HG03280 (cell line): ENCODE results near the gene SPACA6.
"Not testable (repeated sequence)": the region's sequence is repeated elsewhere in the genome, so short reads cannot be mapped to it uniquely, and the experiment has no call there.

ENCODE experiments used
- ATAC-seq: cut with Tn5 transposase; IDR thresholded peaks from one replicate; pipeline ENCODE4 v1.9.1; 2021; ENCODE audit warnings: mild to moderate bottlenecking, moderate library complexity; ENCODE audit not compliant: unreplicated experiment

The SPACA6 gene, protein sequence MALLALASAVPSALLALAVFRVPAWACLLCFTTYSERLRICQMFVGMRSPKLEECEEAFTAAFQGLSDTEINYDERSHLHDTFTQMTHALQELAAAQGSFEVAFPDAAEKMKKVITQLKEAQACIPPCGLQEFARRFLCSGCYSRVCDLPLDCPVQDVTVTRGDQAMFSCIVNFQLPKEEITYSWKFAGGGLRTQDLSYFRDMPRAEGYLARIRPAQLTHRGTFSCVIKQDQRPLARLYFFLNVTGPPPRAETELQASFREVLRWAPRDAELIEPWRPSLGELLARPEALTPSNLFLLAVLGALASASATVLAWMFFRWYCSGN

DNA sequence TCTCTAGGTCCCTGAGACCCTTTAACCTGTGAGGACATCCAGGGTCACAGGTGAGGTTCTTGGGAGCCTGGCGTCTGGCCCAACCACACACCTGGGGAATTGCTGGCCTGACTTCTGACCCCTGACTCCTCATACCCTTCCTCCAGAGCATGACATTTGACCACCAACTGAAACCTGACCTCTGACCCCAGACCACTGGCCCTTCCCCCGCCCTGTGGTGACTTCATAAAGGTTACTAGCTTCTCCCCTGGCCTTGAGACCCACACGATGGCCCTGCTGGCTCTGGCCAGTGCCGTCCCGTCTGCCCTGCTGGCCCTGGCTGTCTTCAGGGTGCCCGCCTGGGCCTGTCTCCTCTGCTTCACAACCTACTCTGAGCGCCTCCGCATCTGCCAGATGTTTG, at the start of gene SPACA6:
SPACA6 (plus strand) TSS at position 71 of the 400 bp plus-strand sequence; CDS start at position 268, 197 bp downstream.
- no peak for ATAC-seq

DNA sequence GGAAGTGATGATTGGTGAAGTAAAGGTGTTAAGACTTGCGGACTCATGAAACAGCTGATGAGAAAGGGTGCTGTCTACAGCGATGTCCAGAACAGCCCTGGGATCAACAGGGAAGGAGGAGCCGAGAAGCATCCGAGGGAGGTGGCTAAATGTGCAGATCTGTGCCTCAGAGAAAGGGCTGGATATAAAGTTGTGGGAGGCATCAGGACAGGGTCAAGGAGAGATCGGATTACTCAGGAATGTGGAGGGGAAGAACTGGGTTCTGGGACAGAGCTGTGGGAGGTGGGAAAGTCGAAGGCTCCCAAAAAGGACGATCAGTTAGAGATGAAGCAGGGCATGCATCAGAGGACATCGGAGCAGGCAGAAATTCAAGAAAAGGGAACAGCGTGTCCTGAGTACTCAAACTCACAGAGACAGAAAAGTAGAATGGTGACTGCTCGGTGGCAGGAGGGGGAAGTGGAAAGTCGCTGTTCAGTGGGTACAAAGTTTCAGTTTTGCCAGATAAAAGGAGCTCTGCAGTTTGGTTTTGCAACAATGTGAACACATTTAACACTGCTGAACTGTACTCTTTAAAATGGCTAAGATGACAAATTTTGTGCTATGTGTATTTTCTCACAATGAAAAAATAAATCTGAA, 48.4 kb upstream of the SPACA6 start:
- ATAC-seq, result no peak

DNA sequence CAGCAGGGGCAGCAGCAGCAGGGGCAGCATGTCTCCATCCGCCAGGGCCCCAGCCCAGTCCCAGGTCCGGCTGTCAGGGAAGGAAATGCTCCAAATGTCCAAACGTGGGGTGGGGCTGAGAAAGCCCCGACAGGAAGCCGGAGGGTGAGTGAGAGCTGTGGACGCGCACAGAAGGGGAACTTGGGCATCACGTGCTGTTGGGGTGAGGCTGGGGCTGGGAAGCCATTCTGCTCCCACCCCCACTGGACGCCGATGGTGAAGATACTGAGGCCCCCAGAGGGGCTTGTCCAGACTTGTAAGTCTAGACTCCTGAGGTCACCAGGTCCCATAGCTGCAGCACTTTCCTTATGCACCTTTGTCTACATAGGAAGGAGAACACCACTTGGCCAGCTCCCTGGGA, 46.4 kb upstream of the SPACA6 start, which contains the start of gene SIGLEC14:
SIGLEC14 (minus strand) TSS at position 96 of the 400 bp plus-strand sequence; CDS start at position 30, 66 bp downstream.
- ATAC-seq, result not testable (repeated sequence)

DNA sequence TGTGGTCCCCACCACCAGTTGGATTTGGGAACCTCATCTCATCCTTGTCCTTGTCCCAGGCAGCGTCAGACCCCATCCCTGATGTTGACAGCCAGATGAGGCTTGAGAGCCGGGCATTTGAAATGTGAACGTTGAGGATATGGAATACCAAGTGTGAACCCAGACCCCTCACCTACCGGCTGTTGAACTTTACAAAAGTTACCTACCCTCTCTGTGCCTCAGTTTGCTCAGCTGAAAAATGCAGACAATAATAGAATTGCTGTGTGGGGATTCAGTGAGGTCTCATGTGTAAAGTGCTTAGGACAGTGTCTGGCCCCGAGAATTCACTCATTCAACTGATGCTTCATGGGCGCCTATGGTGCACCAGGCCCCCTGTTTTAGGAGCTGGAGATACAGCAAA, 45.8 kb upstream of the SPACA6 start:
- no peak for ATAC-seq

DNA sequence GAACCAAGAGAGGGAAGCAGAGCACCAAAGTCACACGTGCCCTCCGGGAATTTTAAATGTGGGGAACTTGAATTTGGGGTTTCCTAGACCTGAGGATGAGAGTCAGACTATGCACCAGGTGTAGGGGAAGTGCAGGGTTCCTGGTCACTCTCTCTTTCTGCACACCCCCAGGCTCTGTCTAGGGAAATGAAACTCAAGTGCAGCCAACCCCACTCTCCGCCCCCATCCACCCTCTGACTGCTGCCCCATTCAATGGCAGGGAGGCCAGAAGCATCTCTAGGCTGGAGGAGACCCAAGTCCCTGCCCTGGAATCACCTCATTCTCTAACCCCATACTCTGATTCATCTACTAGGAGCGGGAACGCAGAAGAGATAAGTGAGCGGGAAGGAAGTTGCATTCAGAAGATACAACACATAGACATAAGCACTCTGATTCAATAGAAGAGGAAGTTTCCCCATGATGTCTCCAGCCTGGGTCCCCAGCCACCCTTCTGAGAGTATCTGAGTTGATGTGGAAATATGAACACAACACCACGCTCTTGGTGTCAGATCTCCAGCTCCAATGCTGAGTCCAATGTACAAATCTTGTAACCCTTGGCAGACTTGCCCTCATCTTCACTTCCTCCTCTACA, 41.8 kb upstream of the SPACA6 start:
- no peak for ATAC-seq

DNA sequence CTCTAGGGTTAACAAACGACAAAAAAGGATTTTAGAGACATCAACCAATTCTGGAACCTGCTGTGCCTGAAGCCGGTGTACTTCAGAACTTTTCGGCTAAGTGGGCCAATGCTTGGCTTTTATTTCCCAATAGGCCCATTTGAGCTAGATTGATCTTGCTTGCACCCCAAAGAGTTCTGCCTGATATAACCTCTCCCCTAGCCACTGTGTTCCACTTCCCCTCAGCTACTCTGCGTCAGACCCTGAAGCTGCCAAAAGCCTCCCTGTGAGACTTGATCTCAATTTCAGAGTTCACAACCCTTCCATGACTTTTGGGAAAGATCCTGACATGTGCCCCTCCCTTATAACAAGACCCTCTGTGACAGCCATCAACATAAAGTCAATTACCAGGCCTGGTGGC, 40.9 kb upstream of the SPACA6 start:
- no peak for ATAC-seq

DNA sequence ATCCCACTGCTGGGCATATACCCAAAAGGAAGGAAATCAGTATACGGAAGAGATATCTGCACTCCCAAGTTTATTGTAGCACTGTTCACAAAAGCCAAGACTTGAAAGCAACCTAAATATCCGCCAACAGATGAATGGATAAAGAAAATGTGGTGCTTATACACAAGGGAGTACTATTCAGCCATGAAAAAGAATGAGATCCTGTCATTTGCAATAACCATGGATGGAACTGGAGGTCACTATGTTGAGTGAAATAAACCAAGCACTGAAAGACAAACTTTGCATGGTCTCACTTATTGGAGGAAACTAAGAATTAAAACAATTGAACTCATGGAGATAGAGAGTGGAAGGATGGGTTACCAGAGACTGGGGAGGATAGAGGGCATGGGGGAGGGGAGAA, 40.0 kb upstream of the SPACA6 start:
- ATAC-seq, result no peak

DNA sequence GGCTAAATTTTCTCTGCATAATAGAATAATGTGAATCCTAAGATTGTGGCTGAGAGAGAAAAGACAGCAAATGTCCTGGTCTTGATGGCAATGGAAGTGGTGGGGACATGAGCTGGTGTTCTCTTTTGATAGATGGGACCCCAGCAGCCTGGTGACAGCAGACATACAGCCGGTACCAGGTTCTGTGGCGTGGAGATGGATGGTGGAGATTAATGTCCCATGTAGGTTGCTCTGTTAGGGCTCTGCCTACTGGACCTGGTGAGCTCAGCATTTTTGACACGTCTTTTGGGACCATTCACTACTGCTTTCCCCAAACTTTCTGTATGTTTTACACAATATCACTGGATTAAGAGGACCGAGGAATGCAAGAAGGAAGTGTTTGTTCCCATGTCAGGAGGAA, 38.3 kb upstream of the SPACA6 start:
- no peak for ATAC-seq

DNA sequence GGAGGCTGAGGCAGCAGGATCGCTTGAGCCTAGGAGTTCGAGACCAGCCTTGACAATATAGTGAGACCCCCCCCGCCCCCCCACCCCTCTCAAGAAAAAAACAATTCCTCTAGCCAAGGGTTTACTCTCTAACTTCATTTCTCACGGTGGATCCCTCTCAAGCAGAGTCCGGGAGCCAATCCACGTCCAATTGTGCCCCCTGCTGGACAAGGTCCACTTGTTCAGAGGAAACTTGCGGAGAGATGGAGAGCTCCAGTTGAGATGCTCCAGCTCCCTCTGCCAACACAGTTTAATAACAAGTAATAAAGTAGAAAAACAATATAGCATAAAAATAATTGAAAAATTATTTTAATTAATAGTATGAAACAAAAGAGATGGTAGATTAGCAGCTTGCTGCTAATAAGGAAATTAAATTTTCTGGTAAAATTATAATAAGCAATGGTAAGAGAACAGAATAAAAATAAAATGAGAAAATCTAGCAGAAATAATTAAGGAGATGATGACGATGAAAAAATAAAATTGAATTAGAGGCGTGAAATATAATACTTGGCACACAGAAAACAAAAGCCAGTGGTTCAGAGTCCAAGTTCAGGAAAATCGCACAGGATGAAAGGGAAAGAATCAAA, 32.0 kb upstream of the SPACA6 start:
- ATAC-seq, result no peak

DNA sequence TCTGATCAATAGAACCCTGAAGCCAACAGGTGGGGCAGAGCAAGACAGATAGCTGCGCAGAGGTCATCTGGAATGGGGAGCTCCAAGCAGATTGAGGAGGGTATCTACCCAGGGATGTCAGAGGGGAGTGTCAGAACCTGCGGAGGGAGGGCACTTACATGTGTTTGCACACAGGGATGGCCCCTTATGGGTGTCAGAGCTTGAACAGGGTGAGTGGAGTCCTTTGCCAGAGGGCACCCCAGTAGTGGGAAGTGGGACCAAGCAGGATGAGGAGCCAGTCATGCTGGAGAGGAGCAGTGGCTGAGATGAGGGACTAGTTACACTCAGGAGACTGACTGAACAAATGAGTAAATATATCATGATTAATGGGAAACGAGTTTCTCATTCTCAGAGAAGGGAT, 29.5 kb upstream of the SPACA6 start:
- ATAC-seq, result no peak

DNA sequence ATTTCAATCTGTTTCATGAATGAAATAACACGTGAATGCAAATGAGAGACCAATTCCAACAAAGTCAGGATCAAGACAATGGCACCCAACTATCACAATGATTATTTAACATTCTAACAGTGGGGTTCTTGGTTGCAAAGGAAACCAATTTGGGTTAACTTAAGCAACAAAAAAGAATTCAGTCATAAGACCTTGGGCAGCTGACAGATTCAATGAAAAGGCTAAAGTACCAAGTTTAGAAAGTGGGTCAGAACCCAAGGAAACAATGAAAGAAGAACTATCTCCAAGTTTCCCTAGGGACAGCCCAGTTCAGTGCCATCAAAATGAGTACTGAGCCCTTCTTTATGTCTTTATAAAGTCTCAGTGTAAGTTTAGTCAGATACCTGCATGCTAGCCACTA, 29.0 kb upstream of the SPACA6 start:
- ATAC-seq, result no peak

DNA sequence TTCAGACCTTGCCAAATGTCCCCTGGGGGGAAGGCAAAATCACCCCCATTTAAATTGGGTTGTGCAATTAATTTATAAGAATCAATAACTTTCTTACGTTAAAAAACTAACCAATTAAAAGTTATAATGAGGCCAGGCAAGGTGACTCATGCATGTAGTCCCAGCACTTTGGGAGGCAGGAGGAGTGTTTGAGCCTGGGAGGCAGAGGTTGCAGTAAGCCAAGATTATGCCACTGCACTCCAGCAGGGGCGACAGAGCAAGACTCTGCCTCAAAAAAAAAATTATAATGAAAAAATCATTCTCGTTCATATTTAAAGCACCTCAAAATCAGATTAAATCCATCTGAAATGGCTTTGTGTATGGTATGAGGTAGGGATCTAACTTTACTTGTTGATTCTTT, 28.1 kb upstream of the SPACA6 start:
- no peak for ATAC-seq

DNA sequence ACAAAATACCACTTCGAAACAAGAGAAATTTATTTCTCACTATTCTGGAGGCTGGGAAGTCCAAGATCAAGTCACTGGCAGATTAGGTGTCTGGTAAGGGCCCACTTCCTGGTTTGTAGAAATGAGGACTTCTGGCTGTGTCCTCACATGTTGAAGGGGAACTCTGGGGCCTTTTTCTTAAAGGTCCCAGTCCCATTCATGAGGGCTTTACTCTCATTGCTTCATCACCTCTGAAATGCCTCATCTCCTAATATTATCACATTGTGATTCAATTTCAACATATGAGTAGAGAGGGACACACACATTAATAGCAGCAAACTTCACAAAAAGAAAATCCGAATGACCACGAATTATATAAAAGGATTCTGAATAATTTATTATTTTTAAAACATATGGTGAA, 24.9 kb upstream of the SPACA6 start:
- ATAC-seq, result no peak

DNA sequence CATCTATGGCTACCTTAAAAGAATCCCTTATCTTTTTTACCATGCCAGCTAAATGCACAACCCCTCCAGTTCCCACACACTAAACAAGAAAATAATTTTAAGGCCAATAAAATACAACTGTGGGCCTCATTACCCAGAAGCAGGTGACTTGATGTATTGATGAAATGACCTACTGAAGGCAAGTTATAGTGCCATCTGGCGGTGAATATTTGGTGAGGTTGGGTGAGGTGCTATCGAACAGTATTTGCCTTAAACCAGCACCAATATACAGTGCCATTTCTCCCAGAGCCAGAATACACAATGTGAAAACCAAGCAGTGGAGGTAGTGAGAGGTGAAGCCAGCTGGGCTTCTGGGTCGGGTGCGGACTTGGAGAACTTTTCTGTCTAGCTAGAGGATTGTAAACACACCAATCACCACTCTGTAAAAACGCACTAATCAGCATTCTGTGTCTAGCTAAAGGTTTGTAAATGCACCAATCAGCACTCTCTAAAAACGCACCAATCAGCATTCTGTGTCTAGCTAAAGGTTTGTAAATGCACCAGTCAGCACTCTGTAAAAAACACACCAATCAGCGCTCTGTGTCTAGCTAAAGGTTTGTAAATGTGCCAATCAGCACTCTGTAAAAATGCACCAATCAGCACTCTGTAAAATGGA, 17.1 kb upstream of the SPACA6 start:
- not testable (repeated sequence) for ATAC-seq

DNA sequence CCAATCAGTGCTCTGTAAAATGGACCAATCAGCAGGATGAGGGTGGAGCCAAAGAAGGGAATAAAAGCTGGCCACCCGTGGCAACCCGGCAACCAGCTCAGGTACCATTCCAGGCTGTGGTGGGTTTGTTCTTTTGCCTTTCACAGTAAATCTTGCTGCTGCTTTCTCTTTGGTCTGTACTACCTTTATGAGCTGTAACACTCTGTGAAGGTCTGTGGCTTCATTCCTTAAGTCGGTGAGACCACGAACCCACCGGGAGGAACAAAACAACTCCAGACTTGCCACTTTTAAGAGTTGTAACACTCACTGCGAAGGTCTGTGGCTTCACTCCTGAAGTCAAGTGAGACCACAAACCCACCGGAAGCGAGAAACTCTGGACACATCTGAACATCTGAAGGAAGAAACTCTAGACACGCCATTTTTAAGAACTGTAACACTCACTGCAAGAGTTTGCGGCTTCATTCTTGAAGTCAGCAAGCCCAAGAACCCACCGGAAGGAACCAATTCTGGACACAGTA, 16.5 kb upstream of the SPACA6 start:
- no peak for ATAC-seq

DNA sequence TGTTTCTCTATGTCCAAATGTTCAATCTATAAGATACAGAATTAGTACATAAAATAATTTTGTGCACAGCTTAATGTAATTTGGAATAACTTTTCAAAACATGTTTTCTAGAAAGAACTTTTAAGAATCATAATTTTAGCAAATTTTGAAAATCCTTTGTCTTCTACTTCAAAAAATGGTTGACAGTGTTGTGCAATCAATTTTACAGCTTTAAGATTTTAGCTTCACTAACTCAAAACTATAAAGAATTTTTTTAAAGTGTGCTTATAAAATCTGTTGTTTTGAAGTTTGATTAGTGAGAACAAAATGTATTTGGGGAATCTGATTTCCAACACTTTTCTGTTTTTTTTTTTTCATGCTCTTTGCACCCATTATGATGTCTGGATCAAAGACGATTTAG, 12.7 kb upstream of the SPACA6 start:
- ATAC-seq, result no peak

DNA sequence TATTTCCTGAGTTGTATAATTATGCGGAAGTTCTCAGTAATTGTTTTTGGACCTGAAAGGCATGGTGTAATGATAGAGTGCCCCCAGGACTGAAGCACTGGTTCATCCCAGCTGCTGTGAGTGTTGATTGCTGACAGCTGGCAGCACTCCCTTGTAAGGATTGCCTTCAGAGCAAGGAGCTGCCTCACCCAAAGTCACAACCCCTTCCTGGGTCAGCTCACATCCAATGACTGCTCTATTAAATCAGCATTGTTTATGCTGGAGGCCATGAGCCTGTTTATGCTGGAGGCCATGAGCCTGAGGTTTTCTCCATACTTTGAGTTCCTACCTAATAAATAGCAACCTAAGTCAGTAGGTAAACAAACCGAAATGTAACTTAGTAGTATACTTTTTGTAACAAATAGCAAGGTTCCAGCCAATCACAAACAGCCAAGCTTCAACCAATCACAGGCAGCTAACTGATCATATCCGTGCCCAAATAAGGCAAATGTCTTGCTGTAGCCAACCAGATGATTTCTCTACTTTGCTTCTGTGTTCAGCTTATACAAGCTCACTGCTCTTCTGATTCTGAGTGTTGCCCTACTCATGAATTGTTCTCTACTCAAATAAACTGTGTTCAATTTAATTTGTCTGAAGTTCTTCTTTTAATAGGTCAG, 11.7 kb upstream of the SPACA6 start:
- no peak for ATAC-seq

DNA sequence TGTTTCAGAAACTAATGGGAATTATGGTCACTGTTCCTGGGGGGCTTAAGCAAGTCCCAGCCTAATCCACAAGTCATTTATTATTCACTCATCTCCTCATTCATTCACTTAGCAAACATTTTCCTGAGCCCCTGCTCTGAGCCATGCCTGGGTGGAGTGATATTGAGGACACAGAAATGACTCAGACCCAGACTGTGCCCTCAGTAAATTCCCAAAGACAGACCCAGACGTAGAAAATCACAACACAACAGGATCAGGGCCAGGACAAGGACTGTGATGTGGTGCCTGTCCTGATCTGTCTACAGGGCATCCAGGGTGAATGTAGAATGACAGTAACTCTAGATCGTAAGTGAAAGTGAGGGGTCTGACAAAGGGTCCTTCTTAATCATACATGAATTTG, 7.0 kb upstream of the SPACA6 start:
- ATAC-seq, result no peak

DNA sequence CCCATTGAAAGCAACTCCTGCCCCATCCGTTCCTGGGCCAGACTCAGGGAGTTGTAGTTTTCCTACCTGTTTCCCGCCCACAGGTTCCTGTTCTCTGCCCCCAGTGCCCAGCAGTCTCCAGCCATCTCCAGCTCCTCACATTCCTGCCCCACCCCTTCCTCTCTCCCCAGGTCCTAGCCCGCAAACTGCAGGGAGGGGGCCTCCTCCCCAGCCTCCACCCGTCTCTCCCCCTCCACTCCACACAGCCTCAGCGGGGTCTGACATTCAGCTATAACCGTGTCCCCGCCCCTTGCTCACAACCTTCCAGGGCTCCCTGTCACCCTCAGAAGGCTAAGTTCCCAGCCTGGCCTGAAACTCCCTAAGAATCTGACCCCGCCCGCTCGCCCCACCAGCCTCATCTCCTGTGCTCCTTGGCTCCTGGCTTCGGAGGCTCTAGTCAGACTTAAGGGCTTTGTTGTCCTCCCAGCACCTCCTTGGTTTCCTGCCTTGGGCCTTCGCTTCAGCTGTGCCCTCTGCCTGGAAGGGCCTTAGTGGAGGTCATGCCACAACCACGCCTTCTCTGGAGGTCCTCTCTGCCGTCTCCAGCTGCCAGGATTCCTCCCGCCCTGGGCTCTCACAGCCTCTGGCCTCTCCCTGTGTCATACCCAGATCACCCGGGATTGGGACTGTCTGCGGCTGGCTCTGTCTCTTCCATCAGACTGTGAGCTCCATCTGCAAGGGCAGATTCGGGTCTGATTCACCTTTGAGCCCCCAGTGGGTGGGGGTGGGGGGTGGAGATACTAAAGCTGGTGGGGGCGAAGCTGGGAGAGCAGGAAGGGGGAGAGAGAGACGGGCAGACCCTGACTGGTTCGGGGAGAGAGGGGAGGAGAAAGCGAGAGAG, 5.1 kb upstream of the SPACA6 start:
- no peak for ATAC-seq
